Measurements from ENCODE around the gene GALC. TPM values are rescaled to one million over a fixed set of nuclear protein-coding genes. Genes with fewer than 3 reads are reported as not detected.

Gene GALC
- total RNA-seq, 1 donor from 2014 or later, result 13.4 TPM

DNA sequence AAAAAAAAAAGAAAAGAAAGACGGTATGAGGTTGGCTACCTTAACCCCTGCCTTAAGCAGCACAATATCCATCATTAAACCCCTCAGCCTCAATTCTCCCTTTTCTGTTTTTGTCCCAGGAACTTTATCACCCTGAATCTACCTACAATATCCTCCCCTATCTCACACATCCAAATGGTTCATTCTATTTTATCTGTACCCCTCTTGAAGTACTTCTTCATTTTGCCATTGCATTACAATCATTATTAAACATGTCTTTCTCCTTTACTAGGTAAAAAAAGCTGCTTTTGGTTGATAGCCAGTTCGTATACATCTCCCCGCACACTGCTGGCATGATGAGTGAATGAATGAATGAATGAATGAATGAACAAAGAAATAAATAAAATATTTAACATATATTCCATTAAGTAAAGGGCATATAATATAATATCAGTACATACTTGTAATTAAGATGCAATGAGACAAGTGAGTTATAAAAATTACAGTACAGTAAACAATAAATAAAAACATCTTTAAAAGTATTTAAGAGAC lies 11.6 kb upstream of the GALC start:
- H3K27me3 Mint-ChIP-seq (ENCODE audit: low read depth), result no peaks in the 10 kb centered on the region
- peak overlapping the region; percentile 94 for H3K4me3 Mint-ChIP-seq (ENCODE audit: low read depth)
- no peak for DNase-seq (ENCODE audit: low spot score)
- peak overlapping the region; percentile 79 for H3K27ac Mint-ChIP-seq
- intact Hi-C loops (cut with micrococcal nuclease), result loop anchor here (10.0 kb wide), 2 partner anchors 380 to 1620 kb away; partner anchors contain the start of gene SPATA7
- no peaks in the 10 kb centered on the region for H3K9me3 Mint-ChIP-seq
- peaks cover 55% of the 10 kb centered on the region for H3K4me1 Mint-ChIP-seq (ENCODE audit: low read depth)
- peaks cover 26% of the 10 kb centered on the region for H3K36me3 Mint-ChIP-seq (ENCODE audit: low read depth)

DNA sequence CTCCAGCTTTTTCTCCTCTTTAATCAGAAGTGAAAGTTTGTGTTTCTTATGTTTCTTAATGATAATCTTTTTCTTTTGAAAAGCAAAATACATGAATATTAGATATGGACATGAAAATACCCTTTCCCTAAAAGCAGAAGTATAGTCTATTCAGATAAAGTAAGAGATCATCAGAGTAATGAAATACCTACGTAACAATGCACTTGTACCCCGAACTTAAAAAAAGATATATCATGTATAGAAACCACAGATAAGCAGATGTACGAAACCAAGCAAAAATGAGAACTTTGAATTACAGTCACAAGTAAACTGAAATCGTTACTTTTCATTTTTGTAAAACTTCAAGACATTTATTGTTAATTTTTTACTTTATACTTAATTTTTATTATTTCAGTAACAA lies 10.4 kb upstream of the GALC start:
- H3K27ac Mint-ChIP-seq, result no peak overlapping the region
- H3K9me3 Mint-ChIP-seq, result no peaks in the 10 kb centered on the region
- peaks cover 15% of the 10 kb centered on the region for H3K36me3 Mint-ChIP-seq (ENCODE audit: low read depth)
- intact Hi-C loops (cut with micrococcal nuclease), result loop anchor here (10.0 kb wide), 2 partner anchors 381 to 1621 kb away; partner anchors contain the start of gene SPATA7
- no peak for DNase-seq (ENCODE audit: low spot score)
- peaks cover 52% of the 10 kb centered on the region for H3K4me1 Mint-ChIP-seq (ENCODE audit: low read depth)
- no peak overlapping the region for H3K4me3 Mint-ChIP-seq (ENCODE audit: low read depth)
- H3K27me3 Mint-ChIP-seq (ENCODE audit: low read depth), result no peaks in the 10 kb centered on the region

DNA sequence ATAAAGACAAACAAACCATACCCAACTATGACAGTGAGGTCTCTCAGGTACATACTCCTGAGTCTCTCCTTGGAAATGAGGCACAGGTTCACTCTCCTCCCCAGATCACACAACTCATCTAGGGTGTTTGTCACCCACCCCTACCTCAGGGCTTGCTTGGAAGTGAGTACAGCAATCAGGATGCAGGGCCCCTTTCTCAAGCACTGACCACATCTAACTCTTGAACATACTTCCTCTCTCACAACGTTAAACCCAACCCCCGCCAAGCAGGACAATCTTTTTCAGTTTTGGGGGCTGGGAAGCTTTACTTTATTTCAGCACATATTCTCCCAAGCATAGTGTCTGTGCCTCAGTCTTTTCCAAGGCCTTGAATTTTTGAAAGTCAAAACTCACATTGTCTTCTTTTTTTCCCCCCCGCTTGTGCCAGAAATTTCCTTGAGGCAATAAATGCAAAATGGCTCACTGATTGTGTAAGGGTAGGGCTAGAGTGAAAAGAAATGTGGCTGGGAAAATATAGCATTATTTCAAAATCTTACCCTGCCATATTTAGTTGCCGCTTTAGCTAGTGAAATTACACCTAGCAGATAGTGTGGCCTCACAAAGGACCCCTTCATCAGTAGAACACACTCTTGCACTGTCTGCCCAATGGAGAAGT lies 9.6 kb upstream of the GALC start:
- no peak for DNase-seq (ENCODE audit: low spot score)
- Mint-ChIP-seq H3K4me1 (ENCODE audit: low read depth) (peaks cover 45% of the 10 kb centered on the region), H3K4me3 (ENCODE audit: low read depth) (no peak overlapping the region)

DNA sequence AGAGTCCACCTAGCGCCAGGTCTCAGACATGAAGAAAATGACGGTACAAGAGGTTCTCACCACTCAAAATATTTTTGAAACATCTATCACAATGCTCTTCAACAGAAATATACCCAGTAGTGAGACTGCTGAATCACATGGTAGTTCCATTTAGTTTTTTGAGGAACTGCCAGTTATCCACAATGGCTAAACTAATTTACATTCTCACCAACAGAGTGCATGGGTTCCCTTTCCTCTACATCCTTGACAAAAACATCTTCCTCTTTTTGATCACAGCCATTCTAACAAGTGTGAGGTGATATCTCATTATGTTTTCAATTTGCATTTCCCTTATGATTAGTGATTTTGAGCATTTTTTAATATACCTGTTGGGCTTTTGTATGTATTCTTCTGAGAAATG lies 6.3 kb upstream of the GALC start:
- peaks cover 53% of the 10 kb centered on the region for H3K4me1 Mint-ChIP-seq (ENCODE audit: low read depth)
- no peak for DNase-seq (ENCODE audit: low spot score)
- no peak overlapping the region for H3K27ac Mint-ChIP-seq
- peaks cover 3% of the 10 kb centered on the region for H3K9me3 Mint-ChIP-seq
- intact Hi-C loops (cut with micrococcal nuclease), result loop anchor here (10.0 kb wide), 1 partner anchor 796 kb away; the partner anchor contains the start of gene EML5
- H3K4me3 Mint-ChIP-seq (ENCODE audit: low read depth), result no peak overlapping the region
- no peaks in the 10 kb centered on the region for H3K27me3 Mint-ChIP-seq (ENCODE audit: low read depth)
- H3K36me3 Mint-ChIP-seq (ENCODE audit: low read depth), result peaks cover 3% of the 10 kb centered on the region

More for the DNA sequence above, 9.6 kb upstream of the GALC start:
- intact Hi-C loops (cut with micrococcal nuclease), result loop anchor here (10.0 kb wide), 2 partner anchors 382 to 1622 kb away; partner anchors contain the start of gene SPATA7
- peaks cover 8% of the 10 kb centered on the region for H3K36me3 Mint-ChIP-seq (ENCODE audit: low read depth)
- no peaks in the 10 kb centered on the region for H3K9me3 Mint-ChIP-seq
- H3K27ac Mint-ChIP-seq, result peak overlapping the region; percentile 68
- H3K27me3 Mint-ChIP-seq (ENCODE audit: low read depth), result no peaks in the 10 kb centered on the region

DNA sequence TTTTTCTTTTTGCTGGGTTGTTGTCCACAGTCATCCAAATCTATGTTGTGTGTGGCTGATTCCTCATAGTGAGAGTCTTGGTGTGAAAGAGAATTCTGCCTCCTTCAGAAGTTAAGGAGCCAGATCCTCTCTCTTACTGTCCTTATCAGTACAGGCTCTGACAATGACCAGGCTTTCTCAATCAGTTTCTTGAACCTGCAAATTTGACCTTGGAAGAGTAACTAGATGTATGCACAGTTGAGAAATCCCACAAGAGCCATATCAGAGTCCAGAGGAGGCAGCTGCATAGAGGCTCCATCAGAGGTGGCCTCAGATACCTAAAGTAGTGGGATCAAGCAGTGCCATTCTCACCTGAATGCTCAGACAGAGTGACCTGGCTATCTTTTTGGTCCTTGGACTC lies 5.5 kb upstream of the GALC start:
- no peak for DNase-seq (ENCODE audit: low spot score)
- Mint-ChIP-seq H3K27ac (no peak overlapping the region), H3K4me3 (ENCODE audit: low read depth) (no peak overlapping the region), H3K9me3 (peaks cover 3% of the 10 kb centered on the region), H3K36me3 (ENCODE audit: low read depth) (peaks cover 3% of the 10 kb centered on the region), H3K27me3 (ENCODE audit: low read depth) (no peaks in the 10 kb centered on the region), H3K4me1 (ENCODE audit: low read depth) (peaks cover 57% of the 10 kb centered on the region)
- intact Hi-C loops (cut with micrococcal nuclease), result loop anchor here (10.0 kb wide), 1 partner anchor 796 kb away; the partner anchor contains the start of gene EML5

DNA sequence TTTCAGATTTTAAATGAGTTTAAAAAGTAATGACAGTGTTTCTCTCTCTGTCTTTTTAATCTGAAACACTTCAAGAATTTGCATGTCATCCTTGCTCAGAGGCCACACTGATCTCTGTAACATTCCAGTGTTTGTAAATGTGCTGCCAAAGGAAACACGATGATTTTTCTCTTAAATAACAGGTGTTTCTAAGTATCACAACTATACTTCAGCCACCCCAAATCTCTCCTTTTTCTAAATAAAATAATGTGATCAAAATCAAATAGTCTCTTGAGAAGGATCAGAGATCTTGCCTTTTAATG lies 3.3 kb upstream of the GALC start:
- intact Hi-C loops (cut with micrococcal nuclease), result loop anchor here (10.0 kb wide), 1 partner anchor 799 kb away; the partner anchor contains the start of gene EML5
- no peaks in the 10 kb centered on the region for H3K27me3 Mint-ChIP-seq (ENCODE audit: low read depth)
- H3K27ac Mint-ChIP-seq, result peak overlapping the region; percentile 34
- peaks cover 55% of the 10 kb centered on the region for H3K4me1 Mint-ChIP-seq (ENCODE audit: low read depth)
- H3K36me3 Mint-ChIP-seq (ENCODE audit: low read depth), result no peaks in the 10 kb centered on the region
- DNase-seq (ENCODE audit: low spot score), result no peak
- peaks cover 3% of the 10 kb centered on the region for H3K9me3 Mint-ChIP-seq
- no peak overlapping the region for H3K4me3 Mint-ChIP-seq (ENCODE audit: low read depth)

DNA sequence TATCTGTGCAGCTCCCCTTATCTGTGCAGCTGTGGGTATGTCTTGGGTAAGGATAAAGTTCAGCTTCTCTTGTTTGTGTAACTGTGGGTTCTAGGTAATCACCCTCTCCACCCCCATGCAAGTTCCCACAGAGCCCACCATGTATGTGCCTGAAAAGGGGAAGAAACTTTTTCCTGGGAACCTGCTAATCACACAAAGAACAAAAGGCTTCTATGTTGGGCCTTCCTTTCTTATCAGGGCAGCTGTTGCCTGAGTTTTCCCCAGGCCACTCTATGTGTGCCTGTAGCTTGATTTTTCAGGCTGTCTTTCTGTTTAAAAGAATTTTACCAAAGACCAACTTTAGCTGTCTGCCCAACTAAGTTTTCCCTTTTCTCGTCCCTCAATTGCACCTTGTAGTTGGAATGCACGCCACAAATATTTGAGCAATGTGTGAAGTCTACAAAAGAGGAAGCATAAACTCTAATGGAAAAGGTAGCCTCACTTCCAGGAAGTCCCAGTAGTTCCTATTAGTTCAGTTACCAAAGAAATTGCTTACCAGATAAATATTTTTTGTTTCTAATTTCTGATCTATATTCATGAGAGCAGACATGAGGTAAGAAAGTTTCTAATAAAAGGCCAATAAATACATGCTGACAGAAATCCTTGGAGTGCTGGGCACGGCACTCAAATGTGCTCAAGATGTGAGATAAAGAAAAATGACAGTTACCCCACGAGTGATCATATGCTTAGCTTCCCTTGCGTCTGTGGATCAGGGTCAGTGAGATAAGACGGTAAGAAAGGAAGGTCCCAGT lies 2.7 kb upstream of the GALC start:
- intact Hi-C loops (cut with micrococcal nuclease), result loop anchor here (1.0 to 10.0 kb wide), 2 partner anchors 34 to 799 kb away; partner anchors contain the start of gene EML5
- H3K4me3 Mint-ChIP-seq (ENCODE audit: low read depth), result peak overlapping the region; percentile 34
- no peak for DNase-seq (ENCODE audit: low spot score)
- H3K27me3 Mint-ChIP-seq (ENCODE audit: low read depth), result no peaks in the 10 kb centered on the region
- H3K36me3 Mint-ChIP-seq (ENCODE audit: low read depth), result no peaks in the 10 kb centered on the region
- H3K27ac Mint-ChIP-seq, result peak overlapping the region; percentile 73
- peaks cover 53% of the 10 kb centered on the region for H3K4me1 Mint-ChIP-seq (ENCODE audit: low read depth)
- H3K9me3 Mint-ChIP-seq, result peaks cover 3% of the 10 kb centered on the region

DNA sequence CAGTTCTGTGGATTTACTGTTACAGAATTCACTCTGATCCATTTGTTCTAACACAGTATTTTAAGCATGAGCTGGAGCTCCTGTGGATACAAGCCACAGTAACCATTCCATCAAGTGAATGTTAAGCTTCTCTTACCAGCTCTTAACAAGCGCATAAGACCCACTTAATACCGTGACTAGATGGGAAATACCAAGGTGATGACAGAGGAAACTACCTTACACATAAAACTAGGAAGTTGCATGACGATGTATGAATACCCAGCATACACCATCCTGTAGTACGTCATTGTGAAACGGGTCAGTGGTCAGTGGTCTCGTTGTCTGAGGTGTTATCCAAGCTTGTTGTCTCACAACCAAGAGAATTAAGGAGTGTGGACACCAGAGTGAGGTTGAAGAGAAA lies 2.0 kb upstream of the GALC start:
- Mint-ChIP-seq H3K4me3 (ENCODE audit: low read depth) (peak overlapping the region; percentile 9), H3K36me3 (ENCODE audit: low read depth) (no peaks in the 10 kb centered on the region), H3K4me1 (ENCODE audit: low read depth) (peaks cover 53% of the 10 kb centered on the region)

DNA sequence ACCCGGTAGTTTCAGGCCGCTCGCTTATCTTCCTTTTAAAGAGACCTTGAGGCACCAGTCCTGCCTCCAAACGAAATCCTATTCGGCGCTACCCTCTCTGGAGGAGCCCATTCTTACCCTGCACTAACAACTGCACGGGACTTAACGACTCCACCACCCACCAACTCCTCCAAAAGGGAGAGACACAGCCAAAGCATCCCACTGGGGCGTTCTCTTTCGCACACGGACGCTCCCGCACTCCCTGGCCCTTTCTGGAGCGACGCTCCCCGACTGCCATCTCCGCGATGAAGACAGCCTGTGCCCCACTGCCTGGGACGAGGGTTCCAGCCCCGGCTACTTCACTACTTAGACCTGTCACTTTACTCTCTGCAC lies 650 bp downstream of the GALC start:
- Mint-ChIP-seq H3K27ac (peak overlapping the region; percentile 90), H3K36me3 (ENCODE audit: low read depth) (no peaks in the 10 kb centered on the region), H3K27me3 (ENCODE audit: low read depth) (no peaks in the 10 kb centered on the region), H3K4me3 (ENCODE audit: low read depth) (peak overlapping the region; percentile 93), H3K4me1 (ENCODE audit: low read depth) (peaks cover 54% of the 10 kb centered on the region), H3K9me3 (peaks cover 3% of the 10 kb centered on the region)
- intact Hi-C loops (cut with micrococcal nuclease), result loop anchor here (5.0 to 10.0 kb wide), 2 partner anchors 40 to 802 kb away; partner anchors contain the start of gene EML5
- DNase-seq (ENCODE audit: low spot score), result no peak

More for the DNA sequence above, 2.0 kb upstream of the GALC start:
- Mint-ChIP-seq H3K9me3 (peaks cover 3% of the 10 kb centered on the region), H3K27me3 (ENCODE audit: low read depth) (no peaks in the 10 kb centered on the region), H3K27ac (peak overlapping the region; percentile 73)
- intact Hi-C loops (cut with micrococcal nuclease), result loop anchor here (1.0 to 10.0 kb wide), 3 partner anchors 34 to 800 kb away; partner anchors contain the start of gene EML5
- DNase-seq (ENCODE audit: low spot score), result no peak

DNA sequence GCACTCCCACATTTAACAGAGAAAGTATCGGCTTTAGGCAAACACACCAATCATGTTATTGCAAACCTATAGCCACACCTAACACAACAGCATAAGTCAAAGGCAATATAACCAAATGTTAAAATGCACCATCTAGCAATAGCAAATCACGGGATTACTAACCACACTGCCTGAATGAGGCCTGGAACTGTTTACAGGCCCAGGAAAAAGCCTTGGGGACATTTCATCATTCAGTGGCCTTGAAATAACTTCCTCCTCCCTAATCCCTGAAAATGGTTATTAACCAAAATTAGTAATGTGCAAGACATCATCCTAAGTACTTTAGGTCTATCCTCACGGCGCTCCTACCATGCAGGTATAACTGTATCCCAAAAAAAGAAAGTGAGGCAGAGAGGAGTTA lies 2.3 kb downstream of the GALC start:
- peaks cover 11% of the 10 kb centered on the region for H3K36me3 Mint-ChIP-seq (ENCODE audit: low read depth)
- H3K9me3 Mint-ChIP-seq, result peaks cover 3% of the 10 kb centered on the region
- peaks cover 46% of the 10 kb centered on the region for H3K4me1 Mint-ChIP-seq (ENCODE audit: low read depth)
- DNase-seq (ENCODE audit: low spot score), result no peak
- H3K27me3 Mint-ChIP-seq (ENCODE audit: low read depth), result no peaks in the 10 kb centered on the region
- H3K27ac Mint-ChIP-seq, result no peak overlapping the region
- intact Hi-C loops (cut with micrococcal nuclease), result loop anchor here (5.0 to 10.0 kb wide), 2 partner anchors 38 to 804 kb away; partner anchors contain the start of gene EML5
- no peak overlapping the region for H3K4me3 Mint-ChIP-seq (ENCODE audit: low read depth)

DNA sequence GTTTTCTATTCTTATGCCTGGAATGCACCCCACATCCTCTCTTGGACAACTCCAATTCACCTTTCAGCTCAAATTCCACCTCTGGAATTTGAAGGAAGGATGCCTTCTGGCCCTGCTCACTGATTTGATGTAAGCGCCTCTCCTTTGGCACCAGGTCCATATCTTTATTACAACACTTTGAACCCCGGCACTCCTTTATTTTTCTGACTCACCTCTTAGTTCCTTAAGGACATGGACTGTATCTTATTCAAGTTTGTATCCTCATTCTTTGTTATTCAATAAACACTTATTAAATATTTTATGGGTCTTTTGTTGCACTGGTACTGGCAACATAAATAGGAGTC lies 3.1 kb downstream of the GALC start:
- DNase-seq (ENCODE audit: low spot score), result no peak
- Mint-ChIP-seq H3K27ac (no peak overlapping the region), H3K36me3 (ENCODE audit: low read depth) (peaks cover 12% of the 10 kb centered on the region), H3K27me3 (ENCODE audit: low read depth) (no peaks in the 10 kb centered on the region), H3K9me3 (peaks cover 3% of the 10 kb centered on the region), H3K4me1 (ENCODE audit: low read depth) (peaks cover 40% of the 10 kb centered on the region), H3K4me3 (ENCODE audit: low read depth) (no peak overlapping the region)
- intact Hi-C loops (cut with micrococcal nuclease), result loop anchor here (5.0 to 10.0 kb wide), 2 partner anchors 38 to 805 kb away; partner anchors contain the start of gene EML5

DNA sequence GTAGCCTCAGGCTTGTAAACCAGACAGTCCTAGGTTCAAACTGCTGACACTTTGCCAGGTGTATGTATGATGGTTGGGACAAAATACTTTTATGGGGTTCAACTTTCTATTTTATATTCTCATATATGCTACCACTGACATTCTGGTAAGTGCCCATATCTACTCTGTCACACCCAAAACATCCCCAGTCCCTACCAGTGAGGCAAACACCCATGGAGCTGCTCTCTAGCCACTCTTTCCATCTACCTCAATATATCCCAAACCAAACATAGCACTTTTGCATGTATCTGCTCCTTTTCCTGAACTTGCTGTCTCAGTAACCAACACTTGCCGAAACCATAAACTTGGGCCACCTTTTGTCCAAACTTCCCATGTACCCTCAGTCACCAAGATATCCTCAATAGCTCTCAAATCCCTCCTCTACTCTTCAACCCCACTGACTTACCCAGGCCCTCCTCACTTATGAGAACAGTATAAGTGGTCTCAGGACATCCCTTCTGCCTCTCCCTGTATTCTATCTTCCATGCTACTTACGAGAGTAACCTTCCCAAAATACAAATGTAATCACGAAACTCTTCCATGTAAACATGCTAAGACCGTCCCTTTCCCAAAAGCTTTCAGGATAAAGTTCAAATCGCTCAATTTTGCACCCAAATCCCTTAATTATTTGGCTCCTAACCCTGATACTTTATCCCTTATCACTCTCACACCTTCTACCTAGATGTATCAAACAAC lies 3.6 kb downstream of the GALC start:
- no peak for DNase-seq (ENCODE audit: low spot score)
- H3K36me3 Mint-ChIP-seq (ENCODE audit: low read depth), result peaks cover 16% of the 10 kb centered on the region
- intact Hi-C loops (cut with micrococcal nuclease), result no loop called here
- no peaks in the 10 kb centered on the region for H3K27me3 Mint-ChIP-seq (ENCODE audit: low read depth)
- H3K4me3 Mint-ChIP-seq (ENCODE audit: low read depth), result no peak overlapping the region
- H3K4me1 Mint-ChIP-seq (ENCODE audit: low read depth), result peaks cover 34% of the 10 kb centered on the region
- H3K27ac Mint-ChIP-seq, result no peak overlapping the region
- H3K9me3 Mint-ChIP-seq, result no peaks in the 10 kb centered on the region
